Esophagus squamous epithelium (tissue), 5 donors: Measurements from ENCODE around the gene ATRNL1. TPM values are rescaled to one million over a fixed set of nuclear protein-coding genes. Genes with fewer than 3 reads are reported as not detected.
A peak's percentile ranks its signal among the peaks of the same experiment; 100 is the strongest.

Source experiments
- DNase-seq: peaks from one replicate; lab custom pipeline; 2025; lab: John Stamatoyannopoulos, UW
- H3K27ac ChIP-seq, 4 donors: fragments of 200-600 bp; sonication (generic); one replicate each; pipeline ENCODE4 v1.5.1; 2016 to 2019; ENCODE audit warnings: mild to moderate bottlenecking in 1 of 4
- H3K27me3 ChIP-seq, 4 donors: fragments of 200-600 bp; sonication (generic); 1 replicate in 3 of 4; 2 replicates in 1 of 4; pipeline versions ENCODE4 v1.5.1 to v1.6.0; 2017 to 2021; ENCODE audit warnings: antibody characterized with exemption in 1 of 4
- H3K36me3 ChIP-seq, 3 donors: fragments of 200-600 bp; sonication (generic); one replicate each; pipeline ENCODE4 v1.5.1; 2016 to 2019
- H3K4me1 ChIP-seq, 3 donors: fragments of 200-600 bp; sonication (generic); one replicate each; pipeline ENCODE4 v1.5.1; 2017 to 2019
- H3K4me3 ChIP-seq, 4 donors: fragments of 200-600 bp; sonication (generic); 1 replicate in 3 of 4; 2 replicates in 1 of 4; pipeline ENCODE4 v1.5.1; 2016 to 2019; ENCODE audit warnings: mild to moderate bottlenecking in 2 of 4, moderate library complexity in 1 of 4
- H3K9me3 ChIP-seq, 3 donors: fragments of 200-600 bp; sonication (generic); one replicate each; pipeline ENCODE4 v1.5.1; 2016 to 2019
- POLR2A ChIP-seq, 4 donors: fragments of 450-650 bp; IDR thresholded peaks; one replicate each; pipeline ENCODE4 v1.6.1; 2017; ENCODE audit warnings: antibody characterized with exemption in 4 of 4, mild to moderate bottlenecking in 4 of 4, moderate library complexity in 3 of 4
- WGBS, 2 donors: methylation state at CpG; one replicate each; pipeline ENCODE4 v1.1.5; 2018; 5-methylcytosine and 5-hydroxymethylcytosine counted together
- intact Hi-C: fragments of 100-400 bp; cut with DNase I; formaldehyde crosslinking; loops from one replicate; pipeline ENCODE4 v1.15.0; 2022
- total RNA-seq, 4 donors: library from RNA; depleted of rRNA; stranded (reverse); fragments of >200 nt; gene quantifications; one replicate each; pipeline ENCODE4 v1.1.0, GENCODE V29; 2016
- TF ChIP-seq, protein P1 (sequence below), 6 experiments: fragments of 450-650 bp in 4 of 6; fragments of 200-600 bp in 2 of 6; sonication (generic) in 2 of 6; IDR thresholded peaks; one replicate each; pipeline ENCODE4 v1.5.1; 2016 to 2019; ENCODE audit warnings: antibody characterized with exemption in 6 of 6, mild to moderate bottlenecking in 4 of 6, moderate library complexity in 4 of 6
- donor health status: DM: yes; HTN: yes; CAD: no.

ATRNL1 gene
- total RNA-seq, 4 donors from 2014 or later, result 0.64 to 15.1 (median 2.6) TPM

DNA sequence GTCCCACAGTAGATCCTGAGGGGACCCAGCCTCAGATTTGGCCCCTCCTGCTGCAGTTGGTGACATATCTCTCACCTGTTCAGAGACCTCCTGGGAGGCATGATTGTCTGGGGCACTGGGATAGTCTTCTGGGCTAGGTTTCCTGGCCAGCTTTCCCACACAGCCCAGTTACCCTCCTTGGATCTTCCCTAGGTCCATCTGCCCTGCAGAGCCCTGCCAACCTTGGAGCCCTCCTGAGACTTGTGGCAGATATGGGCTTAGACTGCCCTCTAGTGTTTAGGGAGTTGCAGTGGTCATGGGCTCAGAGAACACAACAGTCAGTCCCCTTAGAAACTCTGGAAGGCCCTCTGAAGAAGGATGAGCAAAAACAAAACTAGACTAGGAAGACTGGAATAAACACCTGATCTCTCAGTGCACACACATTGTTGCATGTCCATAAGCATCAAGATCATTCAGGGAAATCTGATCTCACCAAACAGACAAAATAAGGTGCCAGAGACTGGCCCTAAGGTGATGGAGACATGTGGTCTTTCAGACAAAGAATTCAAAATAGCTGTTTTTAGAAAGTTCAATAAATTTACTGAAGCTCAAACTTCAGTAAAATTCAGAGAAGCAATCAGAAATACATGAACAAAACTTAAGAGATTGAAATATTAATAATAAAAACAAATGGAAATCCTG is 324.6 kb downstream of the ATRNL1 start:
- no peak overlapping the region for H3K4me3 ChIP-seq
- no peak for DNase-seq
- TF ChIP-seq, protein P1, sequence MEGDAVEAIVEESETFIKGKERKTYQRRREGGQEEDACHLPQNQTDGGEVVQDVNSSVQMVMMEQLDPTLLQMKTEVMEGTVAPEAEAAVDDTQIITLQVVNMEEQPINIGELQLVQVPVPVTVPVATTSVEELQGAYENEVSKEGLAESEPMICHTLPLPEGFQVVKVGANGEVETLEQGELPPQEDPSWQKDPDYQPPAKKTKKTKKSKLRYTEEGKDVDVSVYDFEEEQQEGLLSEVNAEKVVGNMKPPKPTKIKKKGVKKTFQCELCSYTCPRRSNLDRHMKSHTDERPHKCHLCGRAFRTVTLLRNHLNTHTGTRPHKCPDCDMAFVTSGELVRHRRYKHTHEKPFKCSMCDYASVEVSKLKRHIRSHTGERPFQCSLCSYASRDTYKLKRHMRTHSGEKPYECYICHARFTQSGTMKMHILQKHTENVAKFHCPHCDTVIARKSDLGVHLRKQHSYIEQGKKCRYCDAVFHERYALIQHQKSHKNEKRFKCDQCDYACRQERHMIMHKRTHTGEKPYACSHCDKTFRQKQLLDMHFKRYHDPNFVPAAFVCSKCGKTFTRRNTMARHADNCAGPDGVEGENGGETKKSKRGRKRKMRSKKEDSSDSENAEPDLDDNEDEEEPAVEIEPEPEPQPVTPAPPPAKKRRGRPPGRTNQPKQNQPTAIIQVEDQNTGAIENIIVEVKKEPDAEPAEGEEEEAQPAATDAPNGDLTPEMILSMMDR (IDR thresholded peaks at IDR 0.05), result peak in 2 of 6 experiments; percentile 14 to 31
- no peak for TF ChIP-seq POLR2A (IDR thresholded peaks at IDR 0.05)
- H3K27me3 ChIP-seq, result no peaks in the 10 kb centered on the region
- no peaks in the 10 kb centered on the region for H3K9me3 ChIP-seq
- H3K36me3 ChIP-seq, result no peaks in the 10 kb centered on the region
- H3K4me1 ChIP-seq, result no peaks in the 10 kb centered on the region
- intact Hi-C loops, result no loop called here
- H3K27ac ChIP-seq, result no peak overlapping the region

DNA sequence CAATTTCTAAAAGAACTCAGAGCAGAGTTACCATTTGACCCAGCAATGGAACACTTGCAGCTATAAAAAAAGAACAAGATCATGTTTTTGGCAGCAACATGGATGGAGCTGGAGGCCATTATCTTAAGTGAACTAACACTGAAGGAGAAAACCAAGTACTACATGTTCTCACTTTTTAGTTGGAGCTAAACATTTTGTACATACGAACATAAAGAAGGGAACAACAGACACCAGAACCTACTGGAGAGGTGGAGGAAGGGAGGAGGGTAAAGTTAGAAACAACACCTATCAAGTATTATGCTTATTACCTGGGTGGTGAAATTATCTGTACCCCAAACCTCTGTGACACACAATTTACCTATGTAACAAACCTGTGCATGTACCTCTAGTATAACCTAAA is 329.5 kb downstream of the ATRNL1 start:
- Histone ChIP-seq H3K36me3 (no peaks in the 10 kb centered on the region), H3K27me3 (no peaks in the 10 kb centered on the region), H3K9me3 (no peaks in the 10 kb centered on the region), H3K4me1 (no peaks in the 10 kb centered on the region), H3K27ac (no peak overlapping the region), H3K4me3 (no peak overlapping the region)
- no peak for DNase-seq
- intact Hi-C loops, result no loop called here
- 58 to 82% methylated on average over 1 of the region's 1 CpG for WGBS, 2 donors
- TF ChIP-seq, protein P1 (IDR thresholded peaks at IDR 0.05), result no peak
- TF ChIP-seq POLR2A (IDR thresholded peaks at IDR 0.05), result no peak

DNA sequence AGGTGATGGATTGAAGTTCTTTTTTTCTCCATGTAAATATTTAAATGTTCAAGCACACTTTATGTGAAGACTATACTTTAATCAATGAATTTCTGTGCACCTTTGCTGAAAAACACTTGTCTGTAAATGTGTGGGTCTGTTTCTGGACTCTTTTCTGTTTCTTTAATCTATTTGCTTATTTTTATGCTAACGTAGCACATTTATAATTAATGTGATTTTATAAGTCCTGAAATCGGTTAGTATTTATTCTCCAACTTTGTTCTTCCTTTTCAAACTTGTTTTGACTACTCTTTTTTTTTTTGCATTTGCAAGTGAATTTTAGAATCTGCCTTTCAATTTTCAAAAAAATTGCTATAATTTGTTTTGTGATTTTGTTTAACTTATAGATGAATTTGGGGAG is 334.4 kb downstream of the ATRNL1 start:
- WGBS, 2 donors, result 37 to 72% methylated on average over 2 of the region's 2 CpGs
- no peak for TF ChIP-seq POLR2A (IDR thresholded peaks at IDR 0.05)
- TF ChIP-seq, protein P1 (IDR thresholded peaks at IDR 0.05), result no peak
- no peak for DNase-seq

DNA sequence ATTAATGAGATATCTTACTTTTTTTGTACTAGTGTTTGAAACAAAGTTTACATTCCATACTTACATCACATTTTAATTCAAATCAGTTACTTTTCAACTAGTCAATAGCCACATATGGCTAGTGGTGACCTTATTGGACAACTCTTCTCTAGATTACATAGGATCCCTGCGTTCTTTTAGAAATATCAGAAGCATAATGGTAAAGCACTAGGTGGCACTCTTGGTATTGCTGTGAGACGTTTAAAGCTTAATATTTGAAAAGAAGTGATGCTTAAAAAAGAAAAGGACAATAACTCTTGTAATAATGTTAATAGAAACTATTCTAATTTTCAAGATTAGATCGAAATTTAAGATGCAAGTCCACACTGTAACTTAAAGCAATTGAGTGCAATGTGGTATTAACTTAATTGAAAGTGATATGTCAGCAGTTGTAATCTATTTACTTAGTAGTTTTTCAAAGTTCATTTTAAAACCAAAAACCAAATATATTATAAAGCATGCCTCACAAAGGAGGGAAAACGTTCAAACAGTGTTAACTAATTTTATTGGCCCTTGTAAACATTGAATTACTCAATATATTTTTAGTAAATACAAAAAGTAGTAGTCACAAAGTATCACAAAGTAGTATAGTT is 339.1 kb downstream of the ATRNL1 start:
- H3K4me3 ChIP-seq, result no peak overlapping the region
- 7 to 20% methylated on average over 4 of the region's 4 CpGs for WGBS, 2 donors

More for the DNA sequence above, 334.4 kb downstream of the ATRNL1 start:
- no peaks in the 10 kb centered on the region for H3K4me1 ChIP-seq
- H3K4me3 ChIP-seq, result no peak overlapping the region
- H3K36me3 ChIP-seq, result no peaks in the 10 kb centered on the region
- no peak overlapping the region for H3K27ac ChIP-seq
- intact Hi-C loops, result no loop called here
- H3K9me3 ChIP-seq, result no peaks in the 10 kb centered on the region
- no peaks in the 10 kb centered on the region for H3K27me3 ChIP-seq

DNA sequence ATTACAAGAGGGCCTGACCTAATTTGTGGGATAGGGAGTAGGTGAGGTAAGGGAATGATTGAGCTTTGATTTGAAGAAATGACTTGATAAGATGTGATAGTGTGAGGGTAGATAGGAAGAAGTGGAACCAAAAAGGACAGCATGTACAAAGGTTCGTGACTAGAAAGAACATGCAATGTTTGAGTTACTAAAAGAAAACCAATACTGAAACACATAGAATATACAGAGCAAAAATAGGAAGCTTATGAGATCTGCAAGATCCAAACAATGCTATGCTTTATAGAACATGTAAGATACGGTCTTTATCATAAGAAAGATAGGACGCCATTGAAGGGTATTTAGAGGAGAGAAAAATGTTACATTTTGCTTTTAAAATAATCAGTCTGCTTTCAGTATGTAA is 343.8 kb downstream of the ATRNL1 start:
- Histone ChIP-seq H3K27ac (no peak overlapping the region), H3K9me3 (no peaks in the 10 kb centered on the region), H3K36me3 (no peaks in the 10 kb centered on the region), H3K4me3 (no peak overlapping the region), H3K27me3 (no peaks in the 10 kb centered on the region), H3K4me1 (no peaks in the 10 kb centered on the region)
- intact Hi-C loops, result no loop called here
- DNase-seq, result no peak
- WGBS, 2 donors, result 66 to 69% methylated on average over 3 of the region's 3 CpGs
- no peak for TF ChIP-seq POLR2A (IDR thresholded peaks at IDR 0.05)
- TF ChIP-seq, protein P1 (IDR thresholded peaks at IDR 0.05), result no peak

More for the DNA sequence above, 339.1 kb downstream of the ATRNL1 start:
- Histone ChIP-seq H3K27ac (no peak overlapping the region), H3K36me3 (no peaks in the 10 kb centered on the region), H3K9me3 (no peaks in the 10 kb centered on the region), H3K27me3 (no peaks in the 10 kb centered on the region), H3K4me1 (no peaks in the 10 kb centered on the region)
- TF ChIP-seq POLR2A (IDR thresholded peaks at IDR 0.05), result no peak
- TF ChIP-seq, protein P1 (IDR thresholded peaks at IDR 0.05), result no peak
- intact Hi-C loops, result no loop called here
- DNase-seq, result no peak
